ENCODE data around the gene CELSR1. TPM values are rescaled to one million over a fixed set of nuclear protein-coding genes. Genes with fewer than 3 reads are reported as not detected.

The CELSR1 gene
- total RNA-seq, 1 experiment from 2014 or later = 30.7 TPM

DNA sequence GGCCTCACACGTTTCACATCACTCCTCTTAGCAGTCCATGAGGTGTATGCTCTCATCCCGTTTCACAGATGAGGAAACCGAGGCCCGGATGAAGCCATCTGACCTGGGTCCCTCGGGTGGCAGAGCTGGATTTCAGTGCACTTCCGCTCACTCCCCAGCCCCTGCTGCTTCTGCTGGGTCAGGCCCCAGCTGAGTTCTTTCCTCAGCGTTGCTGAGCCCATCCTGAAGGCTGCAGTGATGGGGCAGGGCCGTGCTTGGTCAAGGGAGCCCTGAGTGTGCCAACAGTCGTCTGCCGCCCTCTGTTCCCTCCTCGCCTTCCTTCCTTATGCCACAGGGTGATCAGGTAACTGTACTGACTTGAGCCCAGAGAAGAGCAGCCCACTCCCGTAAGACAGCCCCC is 189.8 kb downstream of the CELSR1 start:
- no peaks in the 10 kb centered on the region for H3K27me3 ChIP-seq (ENCODE audit: control insufficient read depth, insufficient read depth, low read length)
- H3K9me3 ChIP-seq (ENCODE audit: control insufficient read depth, insufficient read depth, low read depth, low read length) = no peaks in the 10 kb centered on the region

DNA sequence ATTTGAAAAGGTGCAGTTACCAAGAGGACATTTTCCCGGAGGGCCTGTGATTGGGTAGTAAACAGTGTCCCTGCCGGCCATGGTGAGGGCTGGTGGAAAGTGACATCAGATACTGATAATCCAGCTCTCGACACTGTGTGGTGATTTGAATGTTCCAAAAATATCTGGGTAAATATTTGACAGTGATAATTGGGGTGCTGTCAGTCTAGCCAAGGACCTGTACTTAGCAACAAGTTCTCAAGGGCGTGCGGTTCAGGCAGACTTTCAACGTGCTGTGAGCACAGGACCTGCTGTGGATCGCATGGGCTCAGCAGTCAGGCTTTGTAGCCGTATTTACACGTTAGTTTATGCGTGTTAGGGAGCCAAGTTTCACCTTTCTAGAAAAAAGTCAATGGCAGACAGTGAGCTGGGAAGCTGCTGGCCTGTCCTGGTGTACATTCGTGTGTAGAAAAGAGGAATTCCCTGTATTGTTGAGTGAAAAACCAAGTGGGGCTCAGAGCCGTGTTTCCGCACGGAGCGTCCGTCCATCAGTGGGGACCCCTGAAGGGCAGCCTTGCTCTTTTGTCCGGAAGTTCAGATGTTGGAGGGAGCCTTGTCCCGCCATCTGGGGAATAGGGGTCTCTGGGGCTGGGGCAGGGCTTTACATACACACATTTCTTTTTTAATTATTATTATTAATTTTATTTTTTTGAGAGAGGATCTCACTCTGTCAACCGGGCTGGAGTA is 190.6 kb downstream of the CELSR1 start:
- in situ Hi-C loops (cut with HindIII; ENCODE audit: low pct_unique_long_range_greater_than_20kb, low sequenced_read_pairs) (no loop called here), intact Hi-C loops (cut with micrococcal nuclease; ENCODE audit: unreplicated experiment) (no loop called here)
- H3K4me3 ChIP-seq (ENCODE audit: low read depth in 2 of 2, low read length in 2 of 2) = no peak overlapping the region
- H3K27ac ChIP-seq (ENCODE audit: low read length) = no peak overlapping the region
- DNase-seq (ENCODE audit: low read depth, low spot score) (no peak), ATAC-seq (no peak)
- TF ChIP-seq TCF7L2 (IDR thresholded peaks at IDR 0.05; ENCODE audit: low read depth, low read length) (no peak), SIN3A (IDR thresholded peaks at IDR 0.05; ENCODE audit: borderline replicate concordance, insufficient read depth, low read depth, low read length) (no peak), POLR2AphosphoS5 (IDR thresholded peaks at IDR 0.05; ENCODE audit: low read depth, low read length) (no peak)
- TF ChIP-seq, protein P1, sequence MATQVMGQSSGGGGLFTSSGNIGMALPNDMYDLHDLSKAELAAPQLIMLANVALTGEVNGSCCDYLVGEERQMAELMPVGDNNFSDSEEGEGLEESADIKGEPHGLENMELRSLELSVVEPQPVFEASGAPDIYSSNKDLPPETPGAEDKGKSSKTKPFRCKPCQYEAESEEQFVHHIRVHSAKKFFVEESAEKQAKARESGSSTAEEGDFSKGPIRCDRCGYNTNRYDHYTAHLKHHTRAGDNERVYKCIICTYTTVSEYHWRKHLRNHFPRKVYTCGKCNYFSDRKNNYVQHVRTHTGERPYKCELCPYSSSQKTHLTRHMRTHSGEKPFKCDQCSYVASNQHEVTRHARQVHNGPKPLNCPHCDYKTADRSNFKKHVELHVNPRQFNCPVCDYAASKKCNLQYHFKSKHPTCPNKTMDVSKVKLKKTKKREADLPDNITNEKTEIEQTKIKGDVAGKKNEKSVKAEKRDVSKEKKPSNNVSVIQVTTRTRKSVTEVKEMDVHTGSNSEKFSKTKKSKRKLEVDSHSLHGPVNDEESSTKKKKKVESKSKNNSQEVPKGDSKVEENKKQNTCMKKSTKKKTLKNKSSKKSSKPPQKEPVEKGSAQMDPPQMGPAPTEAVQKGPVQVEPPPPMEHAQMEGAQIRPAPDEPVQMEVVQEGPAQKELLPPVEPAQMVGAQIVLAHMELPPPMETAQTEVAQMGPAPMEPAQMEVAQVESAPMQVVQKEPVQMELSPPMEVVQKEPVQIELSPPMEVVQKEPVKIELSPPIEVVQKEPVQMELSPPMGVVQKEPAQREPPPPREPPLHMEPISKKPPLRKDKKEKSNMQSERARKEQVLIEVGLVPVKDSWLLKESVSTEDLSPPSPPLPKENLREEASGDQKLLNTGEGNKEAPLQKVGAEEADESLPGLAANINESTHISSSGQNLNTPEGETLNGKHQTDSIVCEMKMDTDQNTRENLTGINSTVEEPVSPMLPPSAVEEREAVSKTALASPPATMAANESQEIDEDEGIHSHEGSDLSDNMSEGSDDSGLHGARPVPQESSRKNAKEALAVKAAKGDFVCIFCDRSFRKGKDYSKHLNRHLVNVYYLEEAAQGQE (IDR thresholded peaks at IDR 0.05; ENCODE audit: insufficient read depth in 1 of 2, low read depth in 2 of 2, low read length in 1 of 2) = no peak
- TF ChIP-seq, protein P2, sequence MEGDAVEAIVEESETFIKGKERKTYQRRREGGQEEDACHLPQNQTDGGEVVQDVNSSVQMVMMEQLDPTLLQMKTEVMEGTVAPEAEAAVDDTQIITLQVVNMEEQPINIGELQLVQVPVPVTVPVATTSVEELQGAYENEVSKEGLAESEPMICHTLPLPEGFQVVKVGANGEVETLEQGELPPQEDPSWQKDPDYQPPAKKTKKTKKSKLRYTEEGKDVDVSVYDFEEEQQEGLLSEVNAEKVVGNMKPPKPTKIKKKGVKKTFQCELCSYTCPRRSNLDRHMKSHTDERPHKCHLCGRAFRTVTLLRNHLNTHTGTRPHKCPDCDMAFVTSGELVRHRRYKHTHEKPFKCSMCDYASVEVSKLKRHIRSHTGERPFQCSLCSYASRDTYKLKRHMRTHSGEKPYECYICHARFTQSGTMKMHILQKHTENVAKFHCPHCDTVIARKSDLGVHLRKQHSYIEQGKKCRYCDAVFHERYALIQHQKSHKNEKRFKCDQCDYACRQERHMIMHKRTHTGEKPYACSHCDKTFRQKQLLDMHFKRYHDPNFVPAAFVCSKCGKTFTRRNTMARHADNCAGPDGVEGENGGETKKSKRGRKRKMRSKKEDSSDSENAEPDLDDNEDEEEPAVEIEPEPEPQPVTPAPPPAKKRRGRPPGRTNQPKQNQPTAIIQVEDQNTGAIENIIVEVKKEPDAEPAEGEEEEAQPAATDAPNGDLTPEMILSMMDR (IDR thresholded peaks at IDR 0.05) = no peak
- ChIA-PET CTCF (no interaction called here), POLR2A (no interaction called here)
- no peaks in the 10 kb centered on the region for H3K9me3 ChIP-seq (ENCODE audit: control insufficient read depth, insufficient read depth, low read depth, low read length)
- BruUV-seq (replicated peaks) = no TSS peak
- no peaks in the 10 kb centered on the region for H3K4me1 ChIP-seq (ENCODE audit: control insufficient read depth, insufficient read depth, low read length)
- no peaks in the 10 kb centered on the region for H3K27me3 ChIP-seq (ENCODE audit: control insufficient read depth, insufficient read depth, low read length)
- peaks cover 3% of the 10 kb centered on the region; the same call in 1 of the 2 replicates for H3K36me3 ChIP-seq (ENCODE audit: control insufficient read depth, insufficient read depth, low read length)

More for the DNA sequence above, 189.8 kb downstream of the CELSR1 start:
- ATAC-seq (no peak), DNase-seq (ENCODE audit: low read depth, low spot score) (no peak)
- BruUV-seq (replicated peaks) = no TSS peak
- H3K4me1 ChIP-seq (ENCODE audit: control insufficient read depth, insufficient read depth, low read length) = no peaks in the 10 kb centered on the region
- peaks cover 3% of the 10 kb centered on the region; the same call in 1 of the 2 replicates for H3K36me3 ChIP-seq (ENCODE audit: control insufficient read depth, insufficient read depth, low read length)
- CTCF ChIA-PET = no interaction called here
- H3K4me3 ChIP-seq (ENCODE audit: low read depth in 2 of 2, low read length in 2 of 2) = no peak overlapping the region
- TF ChIP-seq POLR2AphosphoS5 (IDR thresholded peaks at IDR 0.05; ENCODE audit: low read depth, low read length) = no peak
- TF ChIP-seq, protein P1 (IDR thresholded peaks at IDR 0.05; ENCODE audit: insufficient read depth in 1 of 2, low read depth in 2 of 2, low read length in 1 of 2) = no peak
- TF ChIP-seq TCF7L2 (IDR thresholded peaks at IDR 0.05; ENCODE audit: low read depth, low read length) = no peak
- TF ChIP-seq, protein P2 (IDR thresholded peaks at IDR 0.05) = no peak
- no peak for TF ChIP-seq SIN3A (IDR thresholded peaks at IDR 0.05; ENCODE audit: borderline replicate concordance, insufficient read depth, low read depth, low read length)
- no peak overlapping the region for H3K27ac ChIP-seq (ENCODE audit: low read length)
- intact Hi-C loops (cut with micrococcal nuclease; ENCODE audit: unreplicated experiment) (no loop called here), in situ Hi-C loops (cut with HindIII; ENCODE audit: low pct_unique_long_range_greater_than_20kb, low sequenced_read_pairs) (no loop called here)
- POLR2A ChIA-PET = no interaction called here
